T-helper 1 cell (primary cell): ENCODE measurements around the gene GPATCH1.
"Not testable (repeated sequence)": the region's sequence is repeated elsewhere in the genome, so short reads cannot be mapped to it uniquely, and the experiment has no call there.

ENCODE experiments used
- DNase-seq, 5 donors: peaks; one replicate each; pipeline ENCODE4 v3.0.0-alpha.2; 2012 to 2020

Gene GPATCH1

GRCh38 chr19:33117501-33117900 is 36.5 kb downstream of the GPATCH1 start:
- DNase-seq: no peak

- no peak for DNase-seq
Observed at GRCh38 chr19:33118643-33119042, 37.7 kb downstream of the GPATCH1 start.

- DNase-seq: no peak
Observed at GRCh38 chr19:33124207-33125098, 43.5 kb downstream of the GPATCH1 start.

GRCh38 chr19:33125929-33126388 is 45.0 kb downstream of the GPATCH1 start:
- peak in 4 of 5 donors; percentile 27 to 56 (median 40) for DNase-seq

- not testable (repeated sequence) for DNase-seq
Observed at GRCh38 chr19:33126712-33127111, 45.7 kb downstream of the GPATCH1 start.

GRCh38 chr19:33129901-33130300 is 48.9 kb downstream of the GPATCH1 start:
- no peak for DNase-seq

GRCh38 chr19:33130433-33130832 is 49.5 kb downstream of the GPATCH1 start:
- no peak for DNase-seq

GRCh38 chr19:33132021-33132420 is 51.0 kb downstream of the GPATCH1 start, which contains the start of gene WDR88:
TSS of gene WDR88 (plus strand) at chr19:33132114. CDS start at chr19:33132170, 56 bp downstream.
- DNase-seq: no peak

GRCh38 chr19:33132425-33132824 is 51.4 kb downstream of the GPATCH1 start:
- no peak for DNase-seq

GRCh38 chr19:33133438-33134031 is 52.6 kb downstream of the GPATCH1 start:
- no peak for DNase-seq

GRCh38 chr19:33134571-33135041 is 53.6 kb downstream of the GPATCH1 start:
- DNase-seq: peak; percentile 14 to 40 (median 22)

GRCh38 chr19:33139165-33139564 is 58.2 kb downstream of the GPATCH1 start:
- DNase-seq: no peak

GRCh38 chr19:33143897-33144405 is 63.0 kb downstream of the GPATCH1 start:
- peak in 4 of 5 donors; percentile 46 to 56 (median 50) for DNase-seq

GRCh38 chr19:33146209-33146608 is 65.2 kb downstream of the GPATCH1 start:
- DNase-seq: no peak

- no peak for DNase-seq
Observed at GRCh38 chr19:33147538-33147937, 66.6 kb downstream of the GPATCH1 start.

- no peak for DNase-seq
Observed at GRCh38 chr19:33150852-33151518, 70.0 kb downstream of the GPATCH1 start.

GRCh38 chr19:33152176-33152575 is 71.2 kb downstream of the GPATCH1 start:
- no peak for DNase-seq

GRCh38 chr19:33152625-33153024 is 71.6 kb downstream of the GPATCH1 start:
- not testable (repeated sequence) for DNase-seq

GRCh38 chr19:33154313-33154712 is 73.3 kb downstream of the GPATCH1 start:
- not testable (repeated sequence) for DNase-seq

- DNase-seq: no peak
Observed at GRCh38 chr19:33156334-33156733, 75.4 kb downstream of the GPATCH1 start.

GRCh38 chr19:33157906-33158305 is 76.9 kb downstream of the GPATCH1 start:
- DNase-seq: no peak

GRCh38 chr19:33158365-33158764 is 77.4 kb downstream of the GPATCH1 start:
- no peak for DNase-seq

- DNase-seq: no peak
Observed at GRCh38 chr19:33159149-33159548, 78.2 kb downstream of the GPATCH1 start.
